WTC11 (cell line): ENCODE data around the gene CDH13.

ENCODE experiments used
- SP1 ChIP-seq: sonication (generic); formaldehyde crosslinking; conservative IDR thresholded peaks from 2 replicates; pipeline ENCODE4 v1.8.1; 2022; ENCODE audit warnings: missing genetic modification reagents
- TF ChIP-seq, protein P1 (sequence below): sonication (generic); formaldehyde crosslinking; IDR thresholded peaks from 2 replicates; pipeline ENCODE4 v1.8.0; 2023; ENCODE audit warnings: missing genetic modification reagents
- TF ChIP-seq, protein P2 (sequence below): fragments of 200-600 bp; IDR thresholded peaks from 2 replicates; pipeline ENCODE4 v1.8.0; 2022; ENCODE audit warnings: antibody characterized with exemption

DNA sequence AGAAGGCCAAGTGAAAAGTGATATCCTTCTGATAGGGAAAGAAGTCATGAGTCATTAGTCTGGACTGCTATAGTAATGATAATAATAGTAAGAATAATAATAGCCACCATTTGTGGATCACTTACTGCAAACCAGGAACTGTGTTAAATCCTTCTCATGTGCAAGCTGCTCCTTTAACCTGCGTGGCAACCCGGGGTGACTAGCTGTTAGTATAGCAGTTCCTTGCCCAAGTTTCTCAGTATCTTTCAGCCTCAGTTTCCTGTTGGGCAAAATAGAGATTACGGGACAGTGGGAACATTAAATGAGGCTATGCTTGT lies 129.5 kb downstream of the CDH13 start:
- TF ChIP-seq, protein P1, sequence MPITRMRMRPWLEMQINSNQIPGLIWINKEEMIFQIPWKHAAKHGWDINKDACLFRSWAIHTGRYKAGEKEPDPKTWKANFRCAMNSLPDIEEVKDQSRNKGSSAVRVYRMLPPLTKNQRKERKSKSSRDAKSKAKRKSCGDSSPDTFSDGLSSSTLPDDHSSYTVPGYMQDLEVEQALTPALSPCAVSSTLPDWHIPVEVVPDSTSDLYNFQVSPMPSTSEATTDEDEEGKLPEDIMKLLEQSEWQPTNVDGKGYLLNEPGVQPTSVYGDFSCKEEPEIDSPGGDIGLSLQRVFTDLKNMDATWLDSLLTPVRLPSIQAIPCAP (CRISPR knock-in tag): no peak
- TF ChIP-seq, protein P2, sequence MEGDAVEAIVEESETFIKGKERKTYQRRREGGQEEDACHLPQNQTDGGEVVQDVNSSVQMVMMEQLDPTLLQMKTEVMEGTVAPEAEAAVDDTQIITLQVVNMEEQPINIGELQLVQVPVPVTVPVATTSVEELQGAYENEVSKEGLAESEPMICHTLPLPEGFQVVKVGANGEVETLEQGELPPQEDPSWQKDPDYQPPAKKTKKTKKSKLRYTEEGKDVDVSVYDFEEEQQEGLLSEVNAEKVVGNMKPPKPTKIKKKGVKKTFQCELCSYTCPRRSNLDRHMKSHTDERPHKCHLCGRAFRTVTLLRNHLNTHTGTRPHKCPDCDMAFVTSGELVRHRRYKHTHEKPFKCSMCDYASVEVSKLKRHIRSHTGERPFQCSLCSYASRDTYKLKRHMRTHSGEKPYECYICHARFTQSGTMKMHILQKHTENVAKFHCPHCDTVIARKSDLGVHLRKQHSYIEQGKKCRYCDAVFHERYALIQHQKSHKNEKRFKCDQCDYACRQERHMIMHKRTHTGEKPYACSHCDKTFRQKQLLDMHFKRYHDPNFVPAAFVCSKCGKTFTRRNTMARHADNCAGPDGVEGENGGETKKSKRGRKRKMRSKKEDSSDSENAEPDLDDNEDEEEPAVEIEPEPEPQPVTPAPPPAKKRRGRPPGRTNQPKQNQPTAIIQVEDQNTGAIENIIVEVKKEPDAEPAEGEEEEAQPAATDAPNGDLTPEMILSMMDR: no peak
- TF ChIP-seq SP1 (CRISPR knock-in tag): no peak
